GM12801 (cell line): ENCODE results near the gene NEB.

Source experiments
- TF ChIP-seq, protein P1 (sequence below): IDR thresholded peaks from one replicate; pipeline ENCODE4 v1.5.1; 2011; ENCODE audit warnings: control low read depth; ENCODE audit not compliant: insufficient read length; ENCODE audit errors: extremely low read depth

The NEB gene

DNA sequence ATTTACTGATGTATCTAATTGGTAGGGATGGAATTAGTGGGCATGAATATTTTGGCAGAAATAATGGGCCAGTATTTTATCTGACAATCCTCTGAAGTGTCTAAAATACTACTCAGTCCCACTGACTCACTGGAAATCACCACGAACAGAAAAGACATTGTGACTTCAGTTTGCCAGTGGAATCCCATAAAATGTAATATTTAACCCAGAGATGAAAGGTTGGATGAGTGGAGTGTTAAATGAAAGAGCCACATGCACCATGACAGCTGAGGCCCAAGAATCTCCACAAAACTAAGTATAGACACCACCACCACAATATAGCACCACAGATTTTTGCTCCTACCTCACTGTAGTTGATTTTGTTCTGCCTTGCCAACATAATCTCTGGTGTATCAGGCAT lies 103.9 kb downstream of the NEB start:
- TF ChIP-seq, protein P1, sequence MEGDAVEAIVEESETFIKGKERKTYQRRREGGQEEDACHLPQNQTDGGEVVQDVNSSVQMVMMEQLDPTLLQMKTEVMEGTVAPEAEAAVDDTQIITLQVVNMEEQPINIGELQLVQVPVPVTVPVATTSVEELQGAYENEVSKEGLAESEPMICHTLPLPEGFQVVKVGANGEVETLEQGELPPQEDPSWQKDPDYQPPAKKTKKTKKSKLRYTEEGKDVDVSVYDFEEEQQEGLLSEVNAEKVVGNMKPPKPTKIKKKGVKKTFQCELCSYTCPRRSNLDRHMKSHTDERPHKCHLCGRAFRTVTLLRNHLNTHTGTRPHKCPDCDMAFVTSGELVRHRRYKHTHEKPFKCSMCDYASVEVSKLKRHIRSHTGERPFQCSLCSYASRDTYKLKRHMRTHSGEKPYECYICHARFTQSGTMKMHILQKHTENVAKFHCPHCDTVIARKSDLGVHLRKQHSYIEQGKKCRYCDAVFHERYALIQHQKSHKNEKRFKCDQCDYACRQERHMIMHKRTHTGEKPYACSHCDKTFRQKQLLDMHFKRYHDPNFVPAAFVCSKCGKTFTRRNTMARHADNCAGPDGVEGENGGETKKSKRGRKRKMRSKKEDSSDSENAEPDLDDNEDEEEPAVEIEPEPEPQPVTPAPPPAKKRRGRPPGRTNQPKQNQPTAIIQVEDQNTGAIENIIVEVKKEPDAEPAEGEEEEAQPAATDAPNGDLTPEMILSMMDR, result no peak

DNA sequence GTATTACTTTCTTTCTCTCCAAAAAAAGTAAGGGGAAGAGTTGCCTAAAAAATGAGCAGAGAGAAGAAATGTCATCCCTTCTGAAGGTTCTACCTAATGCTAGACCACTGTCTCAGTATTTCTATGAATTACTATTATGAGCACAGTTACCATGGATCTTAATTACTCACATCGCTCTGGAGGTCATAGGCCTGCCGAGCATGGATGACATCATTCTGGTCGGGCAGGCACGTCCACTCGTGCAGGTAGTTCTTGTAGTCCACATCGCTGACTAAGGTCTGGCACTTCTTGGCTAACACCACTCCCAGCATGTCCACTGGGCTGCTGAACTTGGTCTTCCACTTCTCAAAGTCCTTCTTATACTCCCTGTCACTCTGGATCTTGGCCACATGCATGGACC lies 106.9 kb downstream of the NEB start:
- TF ChIP-seq, protein P1, result no peak

DNA sequence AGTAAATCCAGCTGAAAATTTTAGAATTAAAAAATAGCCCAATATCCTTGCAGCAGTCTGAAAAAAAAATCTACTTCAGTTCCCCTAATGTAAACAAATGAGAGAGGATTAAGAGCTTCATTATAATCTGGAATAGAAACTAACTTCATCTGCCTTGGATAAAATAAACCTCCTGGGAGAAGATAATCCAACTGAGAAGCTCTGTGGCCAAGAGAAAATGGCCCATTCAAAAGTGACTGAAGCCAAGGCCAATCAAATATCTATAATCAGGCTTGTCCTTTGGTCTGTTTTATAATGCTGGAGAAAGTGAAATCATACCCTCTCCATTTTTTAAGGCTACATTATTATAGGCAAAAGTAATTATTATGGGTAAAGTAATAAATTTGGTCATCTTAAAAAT lies 110.0 kb downstream of the NEB start:
- TF ChIP-seq, protein P1, result no peak

DNA sequence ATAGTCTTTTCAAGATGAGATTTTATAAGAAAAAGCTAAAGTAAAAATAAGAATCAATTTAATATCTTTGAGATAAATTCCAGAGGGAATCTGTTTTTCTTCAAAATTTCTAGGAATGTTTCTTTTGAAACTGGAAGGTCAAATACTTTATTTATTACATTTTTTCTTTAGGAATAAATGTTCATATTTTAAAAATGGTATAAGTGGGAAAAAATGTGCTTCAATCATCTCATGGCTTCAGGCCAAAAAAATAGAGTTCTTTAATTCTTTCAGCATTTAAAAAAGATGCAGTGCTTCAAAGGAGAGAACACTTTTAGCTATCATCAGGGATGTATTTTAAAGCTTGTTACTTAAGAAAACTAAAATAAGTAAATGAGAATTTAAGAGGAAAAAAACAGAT lies 110.6 kb downstream of the NEB start:
- TF ChIP-seq, protein P1, result no peak

DNA sequence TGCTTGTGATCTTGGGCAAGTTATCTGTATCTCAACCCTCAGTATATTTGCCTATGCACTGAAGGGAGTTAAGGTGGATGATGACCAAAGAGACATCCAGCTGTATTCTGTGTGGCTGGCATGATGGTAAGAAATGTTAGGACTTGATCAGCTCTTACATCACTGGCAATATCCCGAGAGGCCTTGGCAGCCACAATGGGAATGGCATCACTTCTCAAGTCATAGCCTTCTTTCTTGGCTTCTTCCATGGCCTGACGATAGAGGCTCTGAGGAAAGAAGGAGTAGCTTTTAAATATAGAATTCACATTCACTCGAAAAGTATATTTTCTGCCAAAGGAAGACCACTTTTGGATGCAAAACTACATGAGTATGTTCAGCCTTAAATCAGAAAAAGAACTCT lies 113.5 kb downstream of the NEB start:
- TF ChIP-seq, protein P1, result no peak

DNA sequence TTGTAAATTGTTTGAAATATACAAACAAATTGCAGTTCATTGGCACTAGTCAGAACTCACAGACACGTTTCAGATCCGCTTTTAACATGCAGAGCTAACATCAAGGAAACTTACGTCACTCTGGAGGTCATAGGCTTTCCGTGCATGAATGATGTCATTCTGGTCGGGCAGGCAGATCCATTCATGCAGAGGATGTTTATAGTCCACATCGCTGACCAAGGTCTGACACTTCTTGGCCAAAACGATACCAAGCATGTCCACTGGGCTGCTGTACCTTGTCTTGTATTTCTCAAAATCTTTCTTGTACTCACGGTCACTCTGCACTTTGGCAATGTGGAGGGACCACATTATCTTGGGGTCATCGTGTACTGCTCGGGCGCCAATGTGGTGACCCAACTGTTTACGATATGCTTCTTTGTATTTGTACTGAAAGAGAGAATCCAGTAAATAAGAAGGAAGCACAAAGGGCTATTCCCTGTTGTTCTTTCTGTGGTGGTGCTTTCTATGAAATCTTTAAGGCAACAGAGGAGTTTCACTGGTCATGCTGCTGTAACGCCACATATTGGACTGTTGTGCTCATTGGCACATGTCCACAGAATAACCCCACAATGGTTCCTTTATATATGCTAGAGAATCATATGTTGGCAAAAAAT lies 114.8 kb downstream of the NEB start:
- TF ChIP-seq, protein P1, result no peak

DNA sequence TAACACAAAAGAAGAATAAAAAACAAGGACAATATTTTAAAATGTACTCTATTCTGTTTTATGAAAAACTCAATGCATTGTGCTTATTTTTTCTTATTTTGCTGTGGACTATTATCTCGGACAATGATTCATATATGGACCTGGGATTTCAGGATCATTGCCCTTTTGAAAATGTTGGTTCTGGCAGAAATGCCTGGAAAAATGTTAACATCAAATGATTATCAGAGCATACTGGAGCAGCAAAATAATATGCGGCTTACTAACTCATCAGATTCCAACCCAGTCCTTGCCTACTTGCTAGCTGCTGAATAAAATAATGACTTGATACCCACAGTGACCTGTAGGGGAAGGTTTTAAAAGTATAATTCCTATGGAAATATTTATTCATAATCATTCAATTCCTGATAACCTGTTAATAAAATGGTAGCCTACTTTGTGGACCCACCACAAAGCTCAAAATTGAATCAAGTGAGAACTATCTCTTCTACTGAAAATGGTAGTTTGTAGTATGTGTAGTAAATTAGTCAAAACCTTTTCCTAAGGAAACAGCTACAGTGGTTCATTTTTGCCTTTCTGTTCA lies 117.4 kb downstream of the NEB start:
- TF ChIP-seq, protein P1, result no peak
